SK-N-SH (cell line): ENCODE results near the gene ADCY9. TPM values are rescaled to one million over a fixed set of nuclear protein-coding genes. Genes with fewer than 3 reads are reported as not detected.

ENCODE experiments used
- CTCF ChIA-PET: fragments of 300-600, 350-600 bp; formaldehyde crosslinking; extraction: SDS; loops from one replicate; lab custom pipeline; 2021; lab: Yijun Ruan, JAX
- POLR2A ChIA-PET: fragments of 350-600 bp; sonication (Branson Sonifier 250); formaldehyde crosslinking; extraction: SDS; loops from one replicate; lab custom pipeline; 2020; ENCODE audit warnings: antibody characterized with exemption, inconsistent platforms; lab: Yijun Ruan, JAX
- DNase-seq: peaks from one replicate; pipeline ENCODE4 v3.0.0; 2012
- H2AFZ ChIP-seq: fragments of 200-600 bp; sonication (generic); 2 replicates; pipeline ENCODE4 v1.8.1; 2016; ENCODE audit warnings: antibody characterized with exemption, mild to moderate bottlenecking, low read depth
- H3F3A ChIP-seq: fragments of 200-600 bp; sonication (generic); replicated peaks from 2 replicates; pipeline ENCODE3; 2016; ENCODE audit warnings: antibody characterized with exemption, mild to moderate bottlenecking; ENCODE audit not compliant: insufficient read depth
- H3K27ac ChIP-seq, 2 experiments: fragments of 200-500 bp in 1 of 2; fragments of 200-600 bp in 1 of 2; sonication (Bioruptor generic) in 1 of 2; sonication (generic), shearing (Covaris generic) in 1 of 2; 2 replicates each; pipeline versions ENCODE4 v1.5.1 to v1.6.1; 2014 to 2016; ENCODE audit warnings: low read depth in 2 of 2, inconsistent platforms in 1 of 2, low read length in 1 of 2, mild to moderate bottlenecking in 1 of 2, mixed read lengths in 1 of 2
- H3K27me3 ChIP-seq: fragments of 200-600 bp; sonication (generic), shearing (Covaris generic); 2 replicates; pipeline ENCODE4 v1.6.1; 2016; ENCODE audit warnings: mixed run types; ENCODE audit not compliant: insufficient read depth
- H3K36me3 ChIP-seq, 2 experiments: fragments of 200-500 bp in 1 of 2; fragments of 200-600 bp in 1 of 2; sonication (Bioruptor generic) in 1 of 2; sonication (generic) in 1 of 2; replicated peaks in 1 of 2; 2 replicates each; pipeline versions ENCODE3 to v1.5.1; 2014 to 2016; ENCODE audit warnings: low read length in 1 of 2, mild to moderate bottlenecking in 1 of 2; ENCODE audit not compliant: insufficient read depth in 2 of 2, control insufficient read depth in 1 of 2
- H3K4me1 ChIP-seq, 2 experiments: fragments of 200-500 bp in 1 of 2; fragments of 200-600 bp in 1 of 2; sonication (Bioruptor generic) in 1 of 2; sonication (generic), shearing (Covaris generic) in 1 of 2; 2 replicates each; pipeline versions ENCODE4 v1.5.1 to v1.6.1; 2014 to 2016; ENCODE audit warnings: low read depth in 1 of 2, low read length in 1 of 2, mixed run types in 1 of 2; ENCODE audit not compliant: insufficient read depth in 2 of 2, control insufficient read depth in 1 of 2
- H3K4me2 ChIP-seq: fragments of 200-600 bp; sonication (generic), shearing (Covaris generic); 2 replicates; pipeline ENCODE4 v1.6.1; 2017; ENCODE audit warnings: mixed run types
- H3K4me3 ChIP-seq, 2 experiments: fragments of 200-500 bp in 1 of 2; fragments of 200-600 bp in 1 of 2; sonication (Bioruptor generic) in 1 of 2; sonication (generic), shearing (Covaris generic) in 1 of 2; 2 replicates each; pipeline versions ENCODE4 v1.5.1 to v1.8.1; 2014 to 2016; ENCODE audit warnings: low read depth in 2 of 2, inconsistent platforms in 1 of 2, low read length in 1 of 2, mild to moderate bottlenecking in 1 of 2, mixed read lengths in 1 of 2, moderate library complexity in 1 of 2
- H3K79me2 ChIP-seq: fragments of 200-600 bp; sonication (generic); 2 replicates; pipeline ENCODE4 v1.8.1; 2017; ENCODE audit warnings: mild to moderate bottlenecking; ENCODE audit not compliant: insufficient read depth
- H3K9ac ChIP-seq: fragments of 200-600 bp; sonication (generic); 2 replicates; pipeline ENCODE4 v1.6.1; 2017; ENCODE audit warnings: mixed run types
- H3K9me2 ChIP-seq: fragments of 200-600 bp; sonication (generic); 2 replicates; pipeline ENCODE4 v1.6.1; 2017; ENCODE audit warnings: mixed run types
- H3K9me3 ChIP-seq: fragments of 200-600 bp; sonication (generic); 2 replicates; pipeline ENCODE4 v1.6.1; 2017; ENCODE audit warnings: mixed run types, mild to moderate bottlenecking, moderate library complexity
- H4K20me1 ChIP-seq: fragments of 200-600 bp; sonication (generic); 2 replicates; pipeline ENCODE4 v1.6.1; 2017; ENCODE audit warnings: mild to moderate bottlenecking, mixed run types; ENCODE audit not compliant: insufficient read depth
- CHD2 ChIP-seq: fragments of 150-350 bp; IDR thresholded peaks from 2 replicates; pipeline ENCODE4 v1.6.1; 2018; ENCODE audit warnings: low read length; ENCODE audit not compliant: partially characterized antibody
- CTCF ChIP-seq: fragments of 200-600 bp; sonication (generic); IDR thresholded peaks from 2 replicates; pipeline ENCODE4 v1.6.1; 2017; ENCODE audit warnings: antibody characterized with exemption, mild to moderate bottlenecking, moderate library complexity
- EZH2phosphoT487 ChIP-seq: fragments of 200-600 bp; sonication (generic); IDR thresholded peaks from 2 replicates; pipeline ENCODE4 v1.6.1; 2017; ENCODE audit warnings: low read depth, mixed run types, mild to moderate bottlenecking, antibody characterized with exemption, moderate library complexity, borderline replicate concordance
- GATA2 ChIP-seq: sonication (generic); formaldehyde crosslinking; IDR thresholded peaks from 2 replicates; pipeline ENCODE4 v1.5.0; 2020; ENCODE audit warnings: mild to moderate bottlenecking, missing genetic modification reagents
- MAX ChIP-seq: IDR thresholded peaks from 2 replicates; pipeline ENCODE4 v1.4.0; 2012; ENCODE audit warnings: low read depth
- NRF1 ChIP-seq: IDR thresholded peaks from 2 replicates; pipeline ENCODE4 v1.6.1; 2012; ENCODE audit warnings: low read depth, mild to moderate bottlenecking, low read length
- RFX5 ChIP-seq: IDR thresholded peaks from 2 replicates; pipeline ENCODE4 v1.6.1; 2012; ENCODE audit warnings: mild to moderate bottlenecking, improper control_type of control experiment, low read length
- TAF1 ChIP-seq: IDR thresholded peaks from 2 replicates; pipeline ENCODE4 v1.6.1; 2012; ENCODE audit warnings: low read depth, mild to moderate bottlenecking, low read length, moderate library complexity, borderline replicate concordance
- TEAD4 ChIP-seq: IDR thresholded peaks from 2 replicates; pipeline ENCODE4 v1.4.0; 2012; ENCODE audit warnings: mild to moderate bottlenecking, borderline replicate concordance; ENCODE audit not compliant: insufficient read depth
- whole genome bisulfite sequencing: methylation state at CpG from one replicate; pipeline ENCODE4 v1.1.6; 2017; ENCODE audit warnings: low lambda C conversion rate; 5-methylcytosine and 5-hydroxymethylcytosine counted together
- polyA plus RNA-seq, 3 experiments: library from polyadenylated mRNA; depleted of rRNA; stranded (reverse); fragments of >200 nt; gene quantifications; 2 replicates each; pipeline ENCODE4 v1.2.3, GENCODE V29; 2012

ADCY9 gene
- polyA plus RNA-seq, 1 of the 3 experiments (the other 2 are of a cell fraction) = 5.2 TPM

- CTCF ChIA-PET = no interaction called here
- Histone ChIP-seq H3K4me2 (no peak overlapping the region), H4K20me1 (no peaks in the 10 kb centered on the region), H3K27me3 (no peaks in the 10 kb centered on the region)
- no peak for TF ChIP-seq CTCF
- no peak for TF ChIP-seq MAX
- TF ChIP-seq NRF1 = no peak
- no peak for TF ChIP-seq GATA2 (CRISPR knock-in tag)
- TF ChIP-seq TEAD4 = no peak
- no peak for TF ChIP-seq CHD2
- TF ChIP-seq, all 33 proteins: peak for 0
- Histone ChIP-seq H3K9me3 (no peaks in the 10 kb centered on the region), H3K9ac (no peak overlapping the region), H3K27ac (no peak overlapping the region), H3K79me2 (no peaks in the 10 kb centered on the region), H3K4me1 (no peaks in the 10 kb centered on the region), H3F3A (no peaks in the 10 kb centered on the region), H3K4me3 (no peak overlapping the region), H3K9me2 (no peaks in the 10 kb centered on the region), H3K36me3 (no peaks in the 10 kb centered on the region), H2AFZ (no peak overlapping the region)
- POLR2A ChIA-PET = no interaction called here
- DNase-seq = no peak
- WGBS = 81% methylated on average over 14 of the region's 17 CpGs
These were observed 43.5 kb upstream of the ADCY9 start for GRCh38 chr16:4159726-4160125.

GRCh38 chr16:4158143-4159093 is 42.2 kb upstream of the ADCY9 start:
- Histone ChIP-seq H3K27ac (no peak overlapping the region), H3F3A (no peaks in the 10 kb centered on the region), H3K9me3 (no peaks in the 10 kb centered on the region), H3K4me3 (no peak overlapping the region), H3K4me1 (no peaks in the 10 kb centered on the region), H3K27me3 (no peaks in the 10 kb centered on the region), H2AFZ (no peak overlapping the region), H3K79me2 (no peaks in the 10 kb centered on the region), H3K36me3 (no peaks in the 10 kb centered on the region), H3K4me2 (no peak overlapping the region), H3K9me2 (no peaks in the 10 kb centered on the region), H3K9ac (no peak overlapping the region), H4K20me1 (no peaks in the 10 kb centered on the region)
- DNase-seq = no peak
- WGBS = 64% methylated on average over 13 of the region's 13 CpGs
- TF ChIP-seq TAF1 (no peak), RFX5 (no peak), EZH2phosphoT487 (no peak)
- CTCF ChIA-PET = interaction anchor here (1.0 kb wide), 1 partner anchor 176 kb away, joined by 3 read pairs; no protein-coding TSS in a partner anchor
- POLR2A ChIA-PET = no interaction called here
